Type B pancreatic cell (in vitro differentiated cells): ENCODE results near the gene EFR3B. TPM values are rescaled to one million over a fixed set of nuclear protein-coding genes. Genes with fewer than 3 reads are reported as not detected.
"Not testable (repeated sequence)": the region's sequence is repeated elsewhere in the genome, so short reads cannot be mapped to it uniquely, and the experiment has no call there.

Experiments used
- DNase-seq: peaks from one replicate; pipeline ENCODE4 v3.0.0; 2021; ENCODE audit warnings: mixed read lengths; ENCODE audit not compliant: unreplicated experiment; ENCODE audit errors: extremely low spot score
- H3K27ac Mint-ChIP-seq: 2 replicates; pipeline ENCODE4 v1.8.0; 2021; ENCODE audit warnings: mild to moderate bottlenecking, mixed read lengths
- H3K27me3 Mint-ChIP-seq: 2 replicates; pipeline ENCODE4 v1.8.0; 2021; ENCODE audit warnings: mixed read lengths
- H3K36me3 Mint-ChIP-seq: 2 replicates; pipeline ENCODE4 v1.8.0; 2021; ENCODE audit warnings: mixed read lengths
- H3K4me1 Mint-ChIP-seq: one replicate; pipeline ENCODE4 v1.8.0; 2021; ENCODE audit warnings: mixed read lengths; ENCODE audit not compliant: unreplicated experiment
- H3K4me3 Mint-ChIP-seq: 2 replicates; pipeline ENCODE4 v1.8.0; 2021; ENCODE audit warnings: mild to moderate bottlenecking, mixed read lengths
- H3K9me3 Mint-ChIP-seq: 2 replicates; pipeline ENCODE4 v1.8.0; 2021; ENCODE audit warnings: mixed read lengths
- total RNA-seq: library from RNA; stranded (reverse); gene quantifications from 2 replicates; pipeline ENCODE4 v1.2.1, GENCODE V29; 2021; ENCODE audit warnings: low replicate concordance
- TF ChIP-seq, protein P1 (sequence below): fragments of 200-600 bp; sonication (generic); conservative IDR thresholded peaks from 2 replicates; pipeline ENCODE4 v1.5.0; 2021; ENCODE audit warnings: antibody characterized with exemption, mild to moderate bottlenecking

The EFR3B gene
- total RNA-seq, 1 donor from 2014 or later, result 12.4 TPM

- Mint-ChIP-seq H3K4me3 (peak overlapping the region; percentile 75), H3K27ac (peak overlapping the region; percentile 66), H3K36me3 (peaks cover 4% of the 10 kb centered on the region), H3K4me1 (peaks cover 10% of the 10 kb centered on the region), H3K27me3 (no peaks in the 10 kb centered on the region), H3K9me3 (no peaks in the 10 kb centered on the region)
- TF ChIP-seq, protein P1, sequence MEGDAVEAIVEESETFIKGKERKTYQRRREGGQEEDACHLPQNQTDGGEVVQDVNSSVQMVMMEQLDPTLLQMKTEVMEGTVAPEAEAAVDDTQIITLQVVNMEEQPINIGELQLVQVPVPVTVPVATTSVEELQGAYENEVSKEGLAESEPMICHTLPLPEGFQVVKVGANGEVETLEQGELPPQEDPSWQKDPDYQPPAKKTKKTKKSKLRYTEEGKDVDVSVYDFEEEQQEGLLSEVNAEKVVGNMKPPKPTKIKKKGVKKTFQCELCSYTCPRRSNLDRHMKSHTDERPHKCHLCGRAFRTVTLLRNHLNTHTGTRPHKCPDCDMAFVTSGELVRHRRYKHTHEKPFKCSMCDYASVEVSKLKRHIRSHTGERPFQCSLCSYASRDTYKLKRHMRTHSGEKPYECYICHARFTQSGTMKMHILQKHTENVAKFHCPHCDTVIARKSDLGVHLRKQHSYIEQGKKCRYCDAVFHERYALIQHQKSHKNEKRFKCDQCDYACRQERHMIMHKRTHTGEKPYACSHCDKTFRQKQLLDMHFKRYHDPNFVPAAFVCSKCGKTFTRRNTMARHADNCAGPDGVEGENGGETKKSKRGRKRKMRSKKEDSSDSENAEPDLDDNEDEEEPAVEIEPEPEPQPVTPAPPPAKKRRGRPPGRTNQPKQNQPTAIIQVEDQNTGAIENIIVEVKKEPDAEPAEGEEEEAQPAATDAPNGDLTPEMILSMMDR, result no peak
- DNase-seq, result no peak
Measured at GRCh38 chr2:25131567-25132298, 89.9 kb downstream of the EFR3B start.

GRCh38 chr2:25132299-25132635 is 90.4 kb downstream of the EFR3B start:
- peak overlapping the region; percentile 75 for H3K4me3 Mint-ChIP-seq
- no peak for DNase-seq
- H3K36me3 Mint-ChIP-seq, result peaks cover 4% of the 10 kb centered on the region

GRCh38 chr2:25132693-25133092 is 90.8 kb downstream of the EFR3B start:
- H3K27ac Mint-ChIP-seq, result peak overlapping the region; percentile 66
- TF ChIP-seq, protein P1, result no peak
- no peaks in the 10 kb centered on the region for H3K27me3 Mint-ChIP-seq
- H3K4me3 Mint-ChIP-seq, result no peak overlapping the region
- H3K36me3 Mint-ChIP-seq, result peaks cover 4% of the 10 kb centered on the region
- no peaks in the 10 kb centered on the region for H3K9me3 Mint-ChIP-seq
- no peak for DNase-seq
- peaks cover 10% of the 10 kb centered on the region for H3K4me1 Mint-ChIP-seq

More at GRCh38 chr2:25132299-25132635, 90.4 kb downstream of the EFR3B start:
- H3K27ac Mint-ChIP-seq, result peak overlapping the region; percentile 66
- TF ChIP-seq, protein P1, result no peak
- no peaks in the 10 kb centered on the region for H3K9me3 Mint-ChIP-seq
- H3K27me3 Mint-ChIP-seq, result no peaks in the 10 kb centered on the region
- peaks cover 10% of the 10 kb centered on the region for H3K4me1 Mint-ChIP-seq

DNA sequence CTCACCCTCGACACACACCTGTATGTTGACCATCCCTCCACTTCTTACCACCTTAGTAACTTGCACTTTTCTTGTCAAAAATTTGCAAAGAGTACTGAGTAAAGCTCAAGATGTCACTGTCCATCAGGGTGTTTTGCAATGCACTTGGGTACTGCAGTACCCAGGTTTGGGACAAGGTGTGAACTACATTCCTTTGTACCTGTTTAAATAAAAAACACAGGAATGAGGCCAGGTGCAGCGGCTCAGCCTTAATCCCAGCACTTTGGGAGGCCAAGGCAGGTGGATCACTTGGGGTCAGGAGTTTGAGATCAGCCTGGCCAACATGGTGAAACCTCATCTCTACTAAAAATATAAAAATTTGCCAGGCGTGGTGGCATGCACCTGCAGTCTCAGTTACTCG is 98.7 kb downstream of the EFR3B start:
- DNase-seq, H3K9me3 Mint-ChIP-seq, H3K27ac Mint-ChIP-seq, H3K27me3 Mint-ChIP-seq, H3K4me3 Mint-ChIP-seq, H3K4me1 Mint-ChIP-seq: not testable (repeated sequence)
- H3K36me3 Mint-ChIP-seq, result peaks cover 12% of the 10 kb centered on the region

GRCh38 chr2:25141120-25141519 is 99.2 kb downstream of the EFR3B start:
- TF ChIP-seq, protein P1, result no peak
- Mint-ChIP-seq H3K36me3 (peaks cover 8% of the 10 kb centered on the region), H3K9me3 (no peaks in the 10 kb centered on the region), H3K4me3 (no peak overlapping the region), H3K4me1 (no peaks in the 10 kb centered on the region), H3K27ac (no peak overlapping the region), H3K27me3 (no peaks in the 10 kb centered on the region)
- DNase-seq, result no peak

DNA sequence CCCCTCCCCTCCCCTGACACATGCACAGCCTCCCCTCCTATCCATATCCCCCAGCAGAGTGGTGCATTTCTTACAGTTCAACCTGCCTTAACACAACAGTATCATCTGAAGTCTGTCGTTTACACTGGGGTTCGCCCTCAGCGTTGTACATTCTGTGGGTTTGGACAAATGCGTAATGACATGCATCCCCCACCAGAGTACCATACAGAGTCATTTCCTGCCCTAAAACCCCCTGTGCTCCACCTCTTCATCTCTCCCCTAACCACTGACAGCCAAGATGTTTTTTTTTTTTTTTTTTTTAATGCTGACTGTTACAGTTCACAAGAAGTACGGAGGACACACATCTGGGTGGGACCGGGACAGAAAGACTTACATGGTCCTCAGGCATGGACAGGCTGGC is 103.9 kb downstream of the EFR3B start:
- no peak overlapping the region for H3K27ac Mint-ChIP-seq
- TF ChIP-seq, protein P1, result no peak

More for the DNA sequence above, 103.9 kb downstream of the EFR3B start:
- no peak overlapping the region for H3K4me3 Mint-ChIP-seq
- no peaks in the 10 kb centered on the region for H3K4me1 Mint-ChIP-seq
- no peaks in the 10 kb centered on the region for H3K9me3 Mint-ChIP-seq
- no peaks in the 10 kb centered on the region for H3K27me3 Mint-ChIP-seq
- DNase-seq, result no peak
- peaks cover 3% of the 10 kb centered on the region for H3K36me3 Mint-ChIP-seq
